D721Med (cell line): ENCODE results near the gene HS3ST2.

ENCODE experiments used
- DNase-seq: peaks from one replicate; pipeline ENCODE4 v3.0.0; 2011; ENCODE audit warnings: low spot score; ENCODE audit not compliant: insufficient read length
- FAIRE-seq: peaks from 2 replicates; lab custom pipeline; 2011; peaks lifted over from hg19 to GRCh38; lab: Jason Lieb, UNC
- TF ChIP-seq, protein P1 (sequence below): IDR thresholded peaks from 2 replicates; pipeline ENCODE4 v1.5.1; 2012; ENCODE audit warnings: mild to moderate bottlenecking, control low read depth; ENCODE audit not compliant: insufficient read depth; ENCODE audit errors: missing control alignments

HS3ST2 gene

DNA sequence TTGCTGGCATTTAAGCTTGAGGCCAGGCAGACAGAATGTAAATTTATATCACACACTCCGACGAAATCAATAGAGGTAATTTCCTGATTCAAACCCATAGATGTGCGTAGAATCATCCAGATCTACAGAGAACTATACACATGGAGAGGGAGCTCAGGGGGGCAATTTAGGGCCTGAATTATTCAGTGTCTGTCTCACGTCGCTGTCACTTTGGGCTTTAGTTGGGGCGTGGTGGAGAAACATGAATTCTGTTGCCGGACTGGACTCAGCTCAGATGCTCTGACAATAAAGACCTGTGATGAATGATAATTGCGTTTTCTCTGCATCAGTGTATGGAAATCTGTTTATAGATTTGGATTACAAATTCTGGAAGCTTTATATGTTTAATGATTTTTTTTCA is 32.5 kb upstream of the HS3ST2 start:
- FAIRE-seq (no peak), DNase-seq (no peak)
- TF ChIP-seq, protein P1, sequence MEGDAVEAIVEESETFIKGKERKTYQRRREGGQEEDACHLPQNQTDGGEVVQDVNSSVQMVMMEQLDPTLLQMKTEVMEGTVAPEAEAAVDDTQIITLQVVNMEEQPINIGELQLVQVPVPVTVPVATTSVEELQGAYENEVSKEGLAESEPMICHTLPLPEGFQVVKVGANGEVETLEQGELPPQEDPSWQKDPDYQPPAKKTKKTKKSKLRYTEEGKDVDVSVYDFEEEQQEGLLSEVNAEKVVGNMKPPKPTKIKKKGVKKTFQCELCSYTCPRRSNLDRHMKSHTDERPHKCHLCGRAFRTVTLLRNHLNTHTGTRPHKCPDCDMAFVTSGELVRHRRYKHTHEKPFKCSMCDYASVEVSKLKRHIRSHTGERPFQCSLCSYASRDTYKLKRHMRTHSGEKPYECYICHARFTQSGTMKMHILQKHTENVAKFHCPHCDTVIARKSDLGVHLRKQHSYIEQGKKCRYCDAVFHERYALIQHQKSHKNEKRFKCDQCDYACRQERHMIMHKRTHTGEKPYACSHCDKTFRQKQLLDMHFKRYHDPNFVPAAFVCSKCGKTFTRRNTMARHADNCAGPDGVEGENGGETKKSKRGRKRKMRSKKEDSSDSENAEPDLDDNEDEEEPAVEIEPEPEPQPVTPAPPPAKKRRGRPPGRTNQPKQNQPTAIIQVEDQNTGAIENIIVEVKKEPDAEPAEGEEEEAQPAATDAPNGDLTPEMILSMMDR = no peak

DNA sequence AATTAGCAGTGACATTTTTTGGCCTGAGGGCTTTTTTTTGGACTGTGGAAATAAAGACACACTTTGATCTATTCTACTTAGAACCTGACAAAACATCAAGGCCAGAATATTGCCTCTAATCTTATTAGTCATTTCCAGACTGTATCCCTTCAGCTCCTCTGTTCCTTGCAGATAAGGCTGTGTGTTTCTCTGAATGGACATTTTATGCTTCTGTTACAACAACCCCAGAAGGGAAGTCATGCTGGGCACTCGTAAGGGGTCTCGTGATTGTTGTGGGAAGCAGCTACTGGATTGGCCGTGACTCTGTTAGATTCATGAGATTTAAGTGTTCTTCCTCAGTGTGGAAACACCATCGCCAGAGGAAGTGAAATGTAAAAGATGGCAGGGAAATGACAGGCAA is 31.6 kb upstream of the HS3ST2 start:
- FAIRE-seq (no peak), DNase-seq (no peak)
- TF ChIP-seq, protein P1 = no peak

DNA sequence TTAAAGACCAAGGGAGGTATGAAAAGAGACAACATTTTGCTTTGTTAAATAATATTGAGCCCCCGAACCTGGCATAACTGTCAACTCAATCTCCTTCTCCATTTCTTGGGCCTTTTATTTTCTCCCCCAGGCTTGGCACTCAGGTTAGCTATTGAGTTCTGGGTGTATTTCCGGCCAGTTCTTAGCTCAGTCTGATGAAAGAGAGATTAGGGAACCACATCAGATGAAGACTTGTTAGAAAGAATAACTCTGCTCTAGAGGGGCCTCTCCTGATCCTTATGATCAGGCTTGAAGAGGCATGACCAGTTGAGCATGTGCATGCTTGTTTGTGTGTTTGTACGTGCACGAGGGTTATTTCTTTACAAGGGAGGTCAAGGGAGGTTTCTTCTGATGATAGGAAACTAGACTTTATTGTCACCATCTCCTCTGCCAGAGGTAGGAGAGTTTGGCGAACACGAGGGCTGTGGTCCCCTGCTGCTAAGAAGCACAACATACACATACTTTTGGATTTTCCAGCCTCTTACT is 29.2 kb upstream of the HS3ST2 start:
- no peak for FAIRE-seq
- no peak for DNase-seq
- TF ChIP-seq, protein P1 = no peak

DNA sequence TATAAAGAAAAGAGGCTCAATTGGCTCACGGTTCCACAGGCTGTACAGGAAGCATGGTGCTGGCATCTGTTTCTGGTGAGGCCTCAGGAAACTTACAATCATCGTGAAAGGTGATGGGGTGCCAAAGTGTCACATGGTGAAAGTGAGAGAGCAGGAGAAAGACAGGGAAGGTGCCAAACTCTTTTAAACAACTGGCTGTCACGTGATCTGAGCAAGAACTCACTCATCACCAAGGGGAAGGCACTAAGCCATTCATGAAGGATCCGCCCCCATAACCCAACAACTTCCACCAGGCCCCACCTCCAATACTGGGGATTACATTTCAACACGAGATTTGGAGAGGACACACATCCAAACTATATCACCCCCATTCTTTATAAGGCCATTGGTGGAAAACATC is 28.4 kb upstream of the HS3ST2 start:
- FAIRE-seq = no peak
- TF ChIP-seq, protein P1 = no peak
- DNase-seq = no peak

DNA sequence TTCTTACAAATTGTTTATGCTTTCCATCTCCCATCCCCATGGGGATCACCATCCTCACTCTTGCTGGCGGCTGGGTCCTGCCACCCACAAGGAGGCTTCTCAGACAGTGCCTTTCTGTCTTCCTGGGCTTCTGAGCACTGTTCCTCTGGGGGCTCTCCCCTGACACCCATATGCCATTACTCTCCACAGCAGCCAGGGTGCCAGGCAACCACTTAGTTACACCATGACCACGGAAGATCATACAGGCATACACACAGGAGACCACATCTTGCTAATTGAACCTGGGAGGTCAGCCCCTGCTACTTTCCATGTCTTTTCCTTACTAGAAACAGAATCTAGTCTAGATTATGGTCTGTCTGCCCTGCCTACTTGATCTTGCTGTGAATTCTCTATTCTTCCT is 27.7 kb upstream of the HS3ST2 start:
- DNase-seq = no peak
- TF ChIP-seq, protein P1 = no peak
- FAIRE-seq = no peak

DNA sequence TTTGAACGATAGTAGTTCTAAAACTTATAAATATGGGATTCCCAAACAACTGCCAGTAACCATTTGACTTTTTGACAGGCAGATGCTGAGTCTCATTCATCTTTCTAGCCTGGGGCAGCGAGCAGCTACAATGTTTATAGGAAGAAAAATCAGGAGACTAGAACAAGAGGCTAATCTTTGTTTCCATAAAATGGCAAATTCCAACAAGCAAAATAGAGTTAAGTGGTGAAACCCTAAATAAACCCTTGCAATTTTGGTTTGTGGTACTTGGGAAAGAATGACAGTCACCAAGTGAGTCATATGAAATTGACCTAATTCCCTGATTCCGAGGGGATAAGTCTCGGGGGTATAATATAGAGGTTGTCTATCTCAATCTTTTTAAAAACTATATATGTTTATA is 27.3 kb upstream of the HS3ST2 start:
- no peak for DNase-seq
- FAIRE-seq = no peak
- TF ChIP-seq, protein P1 = no peak

DNA sequence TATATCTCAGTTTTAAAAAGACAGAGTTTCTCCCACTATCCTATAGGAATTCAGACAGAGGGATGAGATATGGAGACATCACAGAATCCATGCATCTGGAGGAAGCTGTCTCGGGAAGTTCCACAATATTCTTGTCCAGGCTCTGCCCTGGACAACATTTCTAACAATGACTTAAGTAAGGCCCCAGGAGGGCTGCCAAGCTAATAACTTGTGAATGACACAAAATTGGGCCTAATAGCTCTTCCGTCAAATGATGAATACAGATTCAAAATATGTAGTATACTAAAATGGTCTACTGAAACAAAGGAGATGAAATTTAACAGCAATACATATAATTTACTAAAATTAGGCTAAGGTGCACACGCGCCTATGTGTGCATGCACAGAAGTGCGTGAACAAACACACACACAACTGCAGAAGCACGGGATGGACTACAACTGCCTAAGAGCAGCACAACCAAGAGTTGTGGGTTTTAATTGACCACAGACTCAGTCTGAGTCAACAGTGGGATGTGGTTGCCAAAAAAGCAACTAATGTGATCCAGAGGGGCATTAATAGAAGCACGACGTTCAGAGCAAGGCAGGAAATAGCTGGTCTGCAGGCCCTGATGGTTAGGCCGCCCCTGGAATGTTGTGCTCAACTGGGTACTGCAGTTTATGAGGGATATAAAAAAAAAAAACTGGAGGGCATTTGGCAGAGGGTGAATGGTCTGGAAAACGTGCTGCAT is 26.3 kb upstream of the HS3ST2 start:
- FAIRE-seq = no peak
- TF ChIP-seq, protein P1 = no peak
- no peak for DNase-seq
